ENCODE results near the gene RAB3C. TPM values are rescaled to one million over a fixed set of nuclear protein-coding genes. Genes with fewer than 3 reads are reported as not detected.
"Not testable (repeated sequence)": the region's sequence is repeated elsewhere in the genome, so short reads cannot be mapped to it uniquely, and the experiment has no call there.

Gene RAB3C
- total RNA-seq, 1 donor from 2014 or later, result 0.52 TPM

DNA sequence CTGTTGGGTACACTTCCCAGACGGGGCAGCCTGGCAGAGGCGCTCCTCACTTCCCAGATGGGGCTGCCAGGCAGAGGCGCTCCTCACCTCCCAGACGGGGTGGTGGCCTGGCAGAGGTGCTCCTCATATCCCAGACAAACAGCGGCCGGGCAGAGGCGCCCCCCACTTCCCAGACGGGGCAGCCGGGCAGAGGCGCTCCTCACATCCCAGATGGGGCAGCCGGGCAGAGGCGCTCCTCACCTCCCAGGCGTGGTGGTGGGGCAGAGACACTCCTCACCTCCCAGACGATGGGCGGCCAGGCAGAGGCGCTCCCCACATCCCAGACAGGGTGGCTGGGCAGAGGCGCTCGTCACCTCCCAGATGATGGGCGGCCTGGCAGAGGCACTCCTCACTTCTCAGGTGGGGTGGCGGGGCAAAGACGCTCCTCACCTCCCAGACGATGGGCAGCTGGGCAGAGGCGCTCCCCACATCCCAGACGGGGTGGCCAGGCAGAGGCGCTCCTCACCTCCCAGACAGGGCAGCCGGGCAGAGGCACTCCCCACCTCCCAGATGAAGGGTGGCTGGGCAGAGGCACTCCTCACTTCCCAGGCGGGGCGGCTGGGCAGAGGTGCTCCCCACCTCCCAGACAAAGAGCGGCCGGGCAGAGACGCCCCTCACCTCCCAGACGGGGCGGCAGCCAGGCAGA, 19.7 kb upstream of the RAB3C start:
- not testable (repeated sequence) for H3K4me3 ChIP-seq (ENCODE audit: low read length in 3 of 3); H3K4me1 ChIP-seq (ENCODE audit: control insufficient read depth in 3 of 3, insufficient read depth in 3 of 3, low read length in 3 of 3)

DNA sequence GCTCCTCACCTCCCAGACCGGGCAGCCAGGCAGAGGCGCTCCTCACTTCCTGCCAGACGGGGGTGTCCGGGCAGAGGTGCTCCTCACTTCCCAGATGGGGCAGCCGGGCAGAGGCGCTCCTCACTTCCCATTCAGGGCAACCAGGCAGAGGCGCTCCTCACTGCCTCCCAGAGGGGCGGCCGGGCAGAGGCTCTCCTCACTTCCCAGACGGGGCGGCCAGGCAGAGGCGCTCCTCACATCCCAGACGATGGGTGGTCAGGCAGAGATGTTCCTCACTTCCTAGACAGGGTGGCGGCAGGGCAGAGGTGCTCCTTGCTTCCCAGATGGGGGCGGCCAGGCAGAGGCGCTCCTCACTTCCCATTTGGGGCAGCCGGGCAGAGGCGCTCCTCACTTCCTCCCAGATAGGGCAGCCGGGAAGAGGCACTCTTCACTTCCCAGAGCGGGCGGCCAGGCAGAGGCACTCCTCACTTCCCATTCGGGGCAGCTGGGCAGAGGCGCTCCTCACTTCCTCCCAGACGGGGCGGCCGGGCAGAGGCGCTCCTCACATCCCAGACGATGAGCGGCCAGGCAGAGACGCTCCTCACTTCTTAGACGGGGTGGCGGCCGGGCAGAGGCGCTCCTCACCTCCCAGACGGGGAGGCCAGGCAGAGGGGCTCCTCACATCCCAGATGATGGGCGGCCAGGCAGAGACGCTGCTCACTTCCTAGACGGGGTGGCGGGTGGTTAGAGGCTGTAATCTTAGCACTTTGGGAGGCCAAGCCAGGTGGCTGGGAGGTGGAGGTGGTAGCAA, 18.6 kb upstream of the RAB3C start:
- H3K27ac ChIP-seq (ENCODE audit: low read depth, low read length); H3K9me3 ChIP-seq (ENCODE audit: control insufficient read depth in 3 of 3, low read length in 3 of 3); H3K27me3 ChIP-seq (ENCODE audit: control insufficient read depth in 3 of 3, insufficient read depth in 3 of 3, low read length in 3 of 3); H3K9ac ChIP-seq (ENCODE audit: low read depth in 1 of 3, low read length in 3 of 3); H3K4me1 ChIP-seq (ENCODE audit: control insufficient read depth in 3 of 3, insufficient read depth in 3 of 3, low read length in 3 of 3); H3K4me3 ChIP-seq (ENCODE audit: low read length in 3 of 3); H3K36me3 ChIP-seq (ENCODE audit: control insufficient read depth in 3 of 3, insufficient read depth in 3 of 3, low read length in 3 of 3): not testable (repeated sequence)

More for the DNA sequence above, 19.7 kb upstream of the RAB3C start:
- not testable (repeated sequence) for H3K27ac ChIP-seq (ENCODE audit: low read depth, low read length); H3K27me3 ChIP-seq (ENCODE audit: control insufficient read depth in 3 of 3, insufficient read depth in 3 of 3, low read length in 3 of 3); H3K9me3 ChIP-seq (ENCODE audit: control insufficient read depth in 3 of 3, low read length in 3 of 3); H3K9ac ChIP-seq (ENCODE audit: low read depth in 1 of 3, low read length in 3 of 3); H3K36me3 ChIP-seq (ENCODE audit: control insufficient read depth in 3 of 3, insufficient read depth in 3 of 3, low read length in 3 of 3)

DNA sequence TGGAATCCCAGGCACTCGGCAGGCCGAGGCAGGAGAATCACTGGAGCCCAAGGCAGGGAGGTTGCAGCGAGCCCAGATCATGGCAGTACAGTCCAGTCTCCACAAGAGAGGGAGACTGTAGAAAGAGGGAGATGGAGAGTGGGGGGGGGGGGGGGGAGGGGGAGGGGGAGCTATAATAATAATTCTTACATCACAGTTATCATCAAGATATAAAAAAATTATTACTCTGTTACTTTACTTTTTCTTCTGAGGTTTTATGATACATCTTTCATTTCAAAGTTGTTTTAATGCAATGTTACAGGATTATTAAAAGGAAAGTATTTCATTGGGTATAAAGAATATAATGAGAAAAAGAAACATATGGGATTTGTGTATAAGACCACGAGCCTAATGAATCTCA, 17.8 kb upstream of the RAB3C start:
- H3K9me3 ChIP-seq (ENCODE audit: control insufficient read depth in 3 of 3, low read length in 3 of 3), result no peaks in the 10 kb centered on the region
- H3K9ac ChIP-seq (ENCODE audit: low read depth in 1 of 3, low read length in 3 of 3), result no peak overlapping the region
- H3K27ac ChIP-seq (ENCODE audit: low read depth, low read length), result no peak overlapping the region
- no peaks in the 10 kb centered on the region for H3K27me3 ChIP-seq (ENCODE audit: control insufficient read depth in 3 of 3, insufficient read depth in 3 of 3, low read length in 3 of 3)
- H3K36me3 ChIP-seq (ENCODE audit: control insufficient read depth in 3 of 3, insufficient read depth in 3 of 3, low read length in 3 of 3), result no peaks in the 10 kb centered on the region
- H3K4me1 ChIP-seq (ENCODE audit: control insufficient read depth in 3 of 3, insufficient read depth in 3 of 3, low read length in 3 of 3), result no peaks in the 10 kb centered on the region
- H3K4me3 ChIP-seq (ENCODE audit: low read length in 3 of 3), result no peak overlapping the region

DNA sequence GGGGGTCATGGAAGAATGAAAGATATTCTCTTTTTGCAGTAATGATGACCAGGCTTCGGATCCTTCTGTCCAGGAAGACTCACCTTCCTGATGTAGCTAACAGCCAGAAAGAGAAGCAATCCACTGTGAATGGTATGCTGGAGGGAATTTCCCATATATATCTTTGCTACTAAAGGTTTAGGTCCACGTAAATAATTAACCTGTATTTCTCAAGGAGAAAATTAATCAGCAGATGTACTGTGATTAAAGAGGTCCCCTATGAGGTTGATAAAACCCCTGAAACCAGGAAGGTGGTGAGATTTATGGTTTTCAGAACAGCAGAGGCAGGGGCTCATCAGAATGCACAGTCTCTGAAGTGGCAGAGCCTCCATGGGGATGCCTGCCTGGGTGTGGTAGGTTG, 11.4 kb upstream of the RAB3C start:
- Histone ChIP-seq H3K27me3 (ENCODE audit: control insufficient read depth in 3 of 3, insufficient read depth in 3 of 3, low read length in 3 of 3) (no peaks in the 10 kb centered on the region), H3K4me1 (ENCODE audit: control insufficient read depth in 3 of 3, insufficient read depth in 3 of 3, low read length in 3 of 3) (no peaks in the 10 kb centered on the region), H3K4me3 (ENCODE audit: low read length in 3 of 3) (no peak overlapping the region)

DNA sequence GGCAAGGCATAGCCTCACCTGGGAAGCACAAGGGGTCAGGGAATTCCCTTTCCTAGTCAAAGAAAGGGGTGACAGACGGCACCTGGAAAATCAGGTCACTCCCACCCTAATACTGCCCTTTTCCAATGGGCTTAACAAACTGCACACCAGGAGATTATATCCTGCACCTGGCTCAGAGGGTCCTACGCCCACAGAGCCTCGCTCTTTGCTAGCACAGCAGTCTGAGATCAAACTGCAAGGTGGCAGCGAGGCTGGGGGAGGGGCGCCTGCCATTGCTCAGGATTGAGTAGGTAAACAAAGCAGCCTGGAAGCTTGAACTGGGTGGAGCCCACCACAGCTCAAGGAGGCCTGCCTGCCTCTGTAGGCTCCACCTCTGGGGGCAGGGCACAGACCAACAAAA, 9.9 kb upstream of the RAB3C start:
- not testable (repeated sequence) for H3K4me3 ChIP-seq (ENCODE audit: low read length in 3 of 3); H3K4me1 ChIP-seq (ENCODE audit: control insufficient read depth in 3 of 3, insufficient read depth in 3 of 3, low read length in 3 of 3)

More for the DNA sequence above, 11.4 kb upstream of the RAB3C start:
- Histone ChIP-seq H3K27ac (ENCODE audit: low read depth, low read length) (no peak overlapping the region), H3K9me3 (ENCODE audit: control insufficient read depth in 3 of 3, low read length in 3 of 3) (no peaks in the 10 kb centered on the region), H3K36me3 (ENCODE audit: control insufficient read depth in 3 of 3, insufficient read depth in 3 of 3, low read length in 3 of 3) (no peaks in the 10 kb centered on the region), H3K9ac (ENCODE audit: low read depth in 1 of 3, low read length in 3 of 3) (no peak overlapping the region)

DNA sequence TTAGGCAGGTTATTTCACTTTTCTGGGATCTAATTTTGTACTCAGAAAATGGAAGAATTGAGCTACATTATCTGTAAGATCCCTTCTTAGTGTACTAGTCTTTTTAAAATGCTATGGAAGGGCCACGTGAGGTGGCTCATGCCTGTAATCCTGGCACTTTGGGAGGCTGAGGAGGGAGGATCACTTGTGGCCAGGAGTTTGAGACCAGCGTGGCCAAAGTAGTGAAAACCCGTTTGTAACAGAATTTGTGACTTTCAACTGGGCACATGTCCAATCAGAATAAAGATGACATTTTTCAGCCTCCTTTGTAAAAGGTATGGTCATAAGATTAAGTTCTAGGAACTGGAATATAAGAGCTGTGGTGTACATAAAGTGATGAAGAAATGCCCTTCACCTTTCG, 3.1 kb upstream of the RAB3C start:
- Histone ChIP-seq H3K27me3 (ENCODE audit: control insufficient read depth in 3 of 3, insufficient read depth in 3 of 3, low read length in 3 of 3) (peaks cover 7 to 22% (median 18%) of the 10 kb centered on the region in 3 donors), H3K27ac (ENCODE audit: low read depth, low read length) (no peak overlapping the region), H3K36me3 (ENCODE audit: control insufficient read depth in 3 of 3, insufficient read depth in 3 of 3, low read length in 3 of 3) (no peaks in the 10 kb centered on the region), H3K9me3 (ENCODE audit: control insufficient read depth in 3 of 3, low read length in 3 of 3) (peaks cover 0 to 2% (median 0%) of the 10 kb centered on the region in 3 donors), H3K4me3 (ENCODE audit: low read length in 3 of 3) (no peak overlapping the region), H3K9ac (ENCODE audit: low read depth in 1 of 3, low read length in 3 of 3) (no peak overlapping the region), H3K4me1 (ENCODE audit: control insufficient read depth in 3 of 3, insufficient read depth in 3 of 3, low read length in 3 of 3) (peaks cover 8 to 14% (median 9%) of the 10 kb centered on the region in 3 donors)

More for the DNA sequence above, 9.9 kb upstream of the RAB3C start:
- H3K9ac ChIP-seq (ENCODE audit: low read depth in 1 of 3, low read length in 3 of 3); H3K36me3 ChIP-seq (ENCODE audit: control insufficient read depth in 3 of 3, insufficient read depth in 3 of 3, low read length in 3 of 3); H3K27me3 ChIP-seq (ENCODE audit: control insufficient read depth in 3 of 3, insufficient read depth in 3 of 3, low read length in 3 of 3); H3K27ac ChIP-seq (ENCODE audit: low read depth, low read length); H3K9me3 ChIP-seq (ENCODE audit: control insufficient read depth in 3 of 3, low read length in 3 of 3): not testable (repeated sequence)

DNA sequence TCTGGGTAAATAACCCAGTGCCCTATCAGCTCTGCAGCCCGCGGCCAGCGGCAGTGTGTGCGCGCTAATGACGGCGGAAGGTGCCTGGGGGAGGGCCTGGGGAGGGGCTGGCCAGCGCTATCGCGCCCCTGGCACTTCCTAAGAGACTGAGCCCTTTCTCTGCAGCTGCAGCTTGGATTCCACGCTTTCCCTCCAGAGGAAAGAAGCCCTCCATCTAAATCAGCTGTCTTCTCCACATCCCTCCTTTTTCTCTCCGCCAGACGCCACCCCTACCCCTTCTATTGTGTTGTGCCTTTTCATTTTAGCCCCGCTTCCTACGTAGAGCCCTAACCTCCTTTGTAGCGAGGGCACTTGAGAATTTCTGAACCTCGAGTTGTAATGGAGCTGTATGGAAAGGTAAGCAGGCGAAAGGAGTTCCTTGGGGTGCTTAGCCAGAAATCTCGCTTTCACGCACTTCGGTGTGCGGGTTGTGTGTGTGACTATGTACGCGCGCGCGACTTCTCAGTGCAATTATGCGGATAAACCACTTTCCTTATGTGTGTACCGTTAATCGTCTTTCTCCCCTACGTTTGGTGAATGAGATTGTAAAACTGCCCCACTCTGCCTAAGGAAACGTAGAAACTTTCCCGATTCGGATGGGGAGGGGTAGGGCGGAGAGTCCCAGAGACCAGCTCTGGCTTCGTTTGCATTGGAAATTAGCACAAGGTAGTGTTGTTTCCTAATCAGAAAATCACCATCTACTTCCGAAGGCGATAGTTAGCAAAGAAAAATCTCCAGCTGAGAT, 664 bp upstream of the RAB3C start:
- Histone ChIP-seq H3K27ac (ENCODE audit: low read depth, low read length) (no peak overlapping the region), H3K4me1 (ENCODE audit: control insufficient read depth in 3 of 3, insufficient read depth in 3 of 3, low read length in 3 of 3) (peaks cover 8 to 14% (median 9%) of the 10 kb centered on the region in 3 donors), H3K4me3 (ENCODE audit: low read length in 3 of 3) (peak overlapping the region; percentile 64 to 81 (median 74)), H3K9me3 (ENCODE audit: control insufficient read depth in 3 of 3, low read length in 3 of 3) (peaks cover 0 to 2% (median 0%) of the 10 kb centered on the region in 3 donors), H3K36me3 (ENCODE audit: control insufficient read depth in 3 of 3, insufficient read depth in 3 of 3, low read length in 3 of 3) (no peaks in the 10 kb centered on the region), H3K9ac (ENCODE audit: low read depth in 1 of 3, low read length in 3 of 3) (no peak overlapping the region), H3K27me3 (ENCODE audit: control insufficient read depth in 3 of 3, insufficient read depth in 3 of 3, low read length in 3 of 3) (peaks cover 7 to 22% (median 18%) of the 10 kb centered on the region in 3 donors)

DNA sequence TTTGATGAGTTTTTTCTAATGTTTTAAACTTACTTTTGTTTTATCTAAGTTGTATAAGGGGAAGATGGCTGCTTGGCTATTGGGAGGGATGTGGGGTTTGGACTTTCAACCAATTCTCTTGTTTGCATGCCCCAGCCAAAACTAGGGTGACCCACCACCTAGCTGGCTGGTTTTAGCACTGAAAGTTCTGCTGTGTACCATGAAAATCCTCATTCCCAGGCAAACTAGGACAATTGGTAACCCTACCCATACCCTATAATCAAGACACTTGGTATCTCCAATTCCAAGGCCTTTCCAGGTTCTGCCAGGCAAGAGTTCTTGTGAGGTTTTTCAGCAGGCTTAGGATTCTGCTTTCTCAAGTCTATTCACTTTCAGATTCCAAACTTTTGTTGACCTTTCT, 13.1 kb downstream of the RAB3C start:
- Histone ChIP-seq H3K9me3 (ENCODE audit: control insufficient read depth in 3 of 3, low read length in 3 of 3) (no peaks in the 10 kb centered on the region), H3K36me3 (ENCODE audit: control insufficient read depth in 3 of 3, insufficient read depth in 3 of 3, low read length in 3 of 3) (no peaks in the 10 kb centered on the region), H3K4me3 (ENCODE audit: low read length in 3 of 3) (no peak overlapping the region), H3K4me1 (ENCODE audit: control insufficient read depth in 3 of 3, insufficient read depth in 3 of 3, low read length in 3 of 3) (no peaks in the 10 kb centered on the region), H3K9ac (ENCODE audit: low read depth in 1 of 3, low read length in 3 of 3) (no peak overlapping the region), H3K27me3 (ENCODE audit: control insufficient read depth in 3 of 3, insufficient read depth in 3 of 3, low read length in 3 of 3) (no peaks in the 10 kb centered on the region), H3K27ac (ENCODE audit: low read depth, low read length) (no peak overlapping the region)

DNA sequence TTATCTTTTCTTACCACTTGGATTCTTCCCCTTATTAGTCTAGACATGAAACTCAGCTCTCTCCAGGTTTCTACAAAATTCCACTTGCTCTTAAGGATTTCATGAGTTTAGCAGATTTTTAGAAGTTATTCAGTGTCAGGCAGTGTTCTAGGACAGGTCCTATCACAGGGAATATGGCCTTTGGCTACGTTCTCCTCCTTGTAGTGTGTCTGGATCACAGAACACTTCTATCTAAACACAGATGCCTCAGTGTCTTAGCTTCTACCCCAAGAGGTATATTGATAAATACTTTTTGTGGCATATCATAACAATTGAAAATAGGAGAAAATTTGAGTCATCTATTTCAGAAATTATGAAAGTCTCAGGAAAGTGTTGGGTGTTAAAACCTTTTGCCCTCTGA, 15.6 kb downstream of the RAB3C start:
- H3K9ac ChIP-seq (ENCODE audit: low read depth in 1 of 3, low read length in 3 of 3), result no peak overlapping the region
- H3K4me1 ChIP-seq (ENCODE audit: control insufficient read depth in 3 of 3, insufficient read depth in 3 of 3, low read length in 3 of 3), result no peaks in the 10 kb centered on the region
- no peak overlapping the region for H3K27ac ChIP-seq (ENCODE audit: low read depth, low read length)
- no peaks in the 10 kb centered on the region for H3K27me3 ChIP-seq (ENCODE audit: control insufficient read depth in 3 of 3, insufficient read depth in 3 of 3, low read length in 3 of 3)
- H3K4me3 ChIP-seq (ENCODE audit: low read length in 3 of 3), result no peak overlapping the region
- no peaks in the 10 kb centered on the region for H3K36me3 ChIP-seq (ENCODE audit: control insufficient read depth in 3 of 3, insufficient read depth in 3 of 3, low read length in 3 of 3)
- no peaks in the 10 kb centered on the region for H3K9me3 ChIP-seq (ENCODE audit: control insufficient read depth in 3 of 3, low read length in 3 of 3)

DNA sequence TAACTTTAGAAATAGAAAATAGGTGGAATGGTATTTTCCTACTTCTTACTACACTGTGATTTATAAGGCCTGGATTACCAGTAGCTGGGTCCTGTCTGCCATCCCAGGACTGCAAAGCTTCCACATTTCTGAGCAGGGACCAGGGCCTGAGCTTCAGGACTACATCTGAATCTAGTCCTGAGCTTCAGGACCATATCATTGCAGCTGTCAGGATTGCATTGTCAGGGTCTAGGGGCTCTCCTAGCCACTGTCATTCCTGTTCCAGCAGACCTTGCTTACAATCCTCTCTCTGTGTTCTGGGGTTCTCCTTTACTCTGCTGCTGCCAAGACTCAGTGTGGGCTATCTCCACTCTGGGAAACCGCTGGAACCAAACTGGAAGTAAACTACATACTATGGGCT, 16.3 kb downstream of the RAB3C start:
- Histone ChIP-seq H3K27ac (ENCODE audit: low read depth, low read length) (no peak overlapping the region), H3K4me3 (ENCODE audit: low read length in 3 of 3) (no peak overlapping the region), H3K9ac (ENCODE audit: low read depth in 1 of 3, low read length in 3 of 3) (no peak overlapping the region), H3K27me3 (ENCODE audit: control insufficient read depth in 3 of 3, insufficient read depth in 3 of 3, low read length in 3 of 3) (no peaks in the 10 kb centered on the region), H3K36me3 (ENCODE audit: control insufficient read depth in 3 of 3, insufficient read depth in 3 of 3, low read length in 3 of 3) (no peaks in the 10 kb centered on the region), H3K4me1 (ENCODE audit: control insufficient read depth in 3 of 3, insufficient read depth in 3 of 3, low read length in 3 of 3) (no peaks in the 10 kb centered on the region), H3K9me3 (ENCODE audit: control insufficient read depth in 3 of 3, low read length in 3 of 3) (no peaks in the 10 kb centered on the region)
